Stimulated activated CD4-positive, alpha-beta T cell treated with anti-CD3 and anti-CD28 coated beads, Interleukin-1b, Interleukin-23, amount 100 ng/mL, for 1 hour (primary cell): ENCODE measurements around the gene ACSS2.

Source experiments
- DNase-seq, 2 donors: peaks; one replicate each; pipeline ENCODE4 v3.0.0-alpha.2; 2020; ENCODE audit warnings: low read depth in 2 of 2

The ACSS2 gene

DNA sequence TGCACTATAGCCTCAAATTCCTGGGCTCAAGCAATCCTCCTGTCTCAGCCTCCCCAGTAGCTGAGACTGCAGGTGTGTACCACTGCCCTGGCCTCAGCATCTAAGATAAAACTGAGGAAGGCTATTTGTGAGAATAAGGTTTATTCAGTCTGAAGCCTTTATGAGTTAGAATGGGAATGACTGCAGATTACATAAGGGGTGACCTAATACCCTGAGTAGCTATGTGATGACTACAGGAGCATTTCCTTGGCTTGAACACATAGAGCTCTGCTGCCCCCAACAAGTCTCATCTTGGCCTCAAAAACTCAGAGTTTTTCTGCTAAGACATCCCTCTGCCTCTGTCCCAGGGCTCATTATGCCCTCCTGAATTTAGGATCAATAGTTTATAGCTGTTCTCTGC is 71.6 kb downstream of the ACSS2 start:
- no peak for DNase-seq

DNA sequence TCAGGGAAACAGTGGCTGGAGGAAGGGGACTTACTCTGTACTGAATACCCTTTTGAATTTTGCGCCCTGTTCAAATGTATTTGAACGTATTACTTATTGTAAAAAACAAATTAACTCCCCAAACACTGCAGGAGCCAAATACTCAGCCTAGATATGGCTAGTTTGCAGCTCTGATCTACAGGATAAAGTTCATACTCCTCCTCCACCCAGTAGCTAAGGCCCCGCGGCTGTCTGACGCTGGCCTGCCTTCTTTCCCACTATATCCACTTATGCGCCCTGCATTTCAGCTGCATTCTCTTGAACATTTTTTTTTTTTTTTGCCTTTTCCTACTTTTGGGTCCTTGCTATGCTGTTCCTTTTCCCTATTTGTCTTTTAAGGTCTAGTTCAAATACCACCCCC is 72.7 kb downstream of the ACSS2 start:
- no peak for DNase-seq

GRCh38 chr20:34951252-34951651 is 74.8 kb downstream of the ACSS2 start:
- DNase-seq = no peak

DNA sequence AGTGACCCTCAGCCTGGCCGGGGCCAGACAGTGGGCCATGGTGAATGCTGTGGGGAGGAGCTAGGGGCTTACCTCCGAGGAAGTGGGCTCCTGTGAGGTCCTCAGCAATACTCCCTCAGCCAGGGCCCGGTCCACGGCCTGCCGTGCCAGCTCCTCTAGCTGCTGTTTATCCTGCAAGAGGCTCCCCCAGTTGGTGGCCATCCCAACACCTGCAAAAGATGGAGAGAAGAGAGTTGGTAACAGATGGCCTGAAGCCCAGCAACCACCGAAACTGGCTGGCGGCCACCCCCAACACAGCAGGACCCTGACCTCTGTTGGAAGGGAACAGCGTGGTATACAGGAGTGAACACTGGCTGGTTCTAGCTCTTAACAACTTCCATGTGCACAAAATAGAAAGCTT is 75.2 kb downstream of the ACSS2 start:
- DNase-seq = no peak

DNA sequence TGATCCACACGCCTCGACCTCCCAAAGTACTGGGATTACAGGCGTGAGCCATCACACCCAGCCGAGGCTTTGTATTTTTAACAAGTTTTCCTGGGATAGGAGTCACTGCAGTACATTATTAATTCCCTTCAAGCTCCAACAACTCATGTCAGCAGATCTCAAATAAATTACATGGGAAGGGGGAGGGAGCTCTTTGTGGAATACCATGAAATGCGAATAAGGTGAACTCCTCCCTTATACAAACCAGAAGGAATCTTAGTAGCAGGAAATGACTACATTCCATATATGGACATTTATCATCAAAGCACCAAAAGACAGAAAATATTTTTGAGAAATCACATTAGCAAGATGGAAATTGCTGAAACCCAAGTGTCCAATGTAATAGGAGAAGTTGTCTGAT is 76.3 kb downstream of the ACSS2 start:
- no peak for DNase-seq

DNA sequence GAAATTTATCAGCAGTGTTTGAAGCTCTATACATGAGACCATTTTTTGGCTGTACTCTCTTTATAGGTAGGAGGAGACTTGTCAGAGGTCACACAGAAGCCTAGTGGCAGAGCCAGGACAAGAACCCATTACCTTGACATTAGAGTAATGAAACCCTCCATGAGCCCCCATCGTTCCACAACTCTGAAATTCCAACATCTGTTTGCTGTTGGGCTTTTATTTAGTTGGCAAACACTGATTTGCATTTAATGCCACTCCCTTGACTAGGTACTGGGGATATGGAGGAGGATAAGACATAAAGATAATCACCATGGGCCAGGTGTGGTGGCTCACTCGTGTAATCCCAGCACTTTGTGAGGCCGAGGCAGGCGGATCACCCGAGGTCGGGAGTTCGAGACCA is 77.5 kb downstream of the ACSS2 start:
- DNase-seq = no peak

DNA sequence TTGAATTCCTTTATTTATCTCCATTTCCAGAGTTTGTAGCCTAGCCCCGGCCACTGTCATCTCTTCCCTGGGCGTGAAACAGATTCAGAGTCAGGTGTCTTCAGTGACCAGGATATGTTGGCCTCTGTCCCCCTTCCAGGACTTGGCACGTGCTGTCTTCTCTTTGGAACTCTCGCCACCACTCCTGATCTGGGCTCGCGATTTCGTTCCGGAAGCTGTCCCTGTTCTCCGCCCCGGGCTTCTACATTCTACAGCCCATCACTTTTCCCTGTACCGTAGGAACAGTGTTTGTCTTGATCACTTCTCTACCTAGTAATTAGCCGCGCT is 78.5 kb downstream of the ACSS2 start:
- DNase-seq = no peak

- peak; percentile 93 to 99 for DNase-seq
Measured at GRCh38 chr20:34955231-34956040, 79.0 kb downstream of the ACSS2 start, which contains the start of the genes GSS and MYH7B. GSS (minus strand) TSS chr20:34955806; CDS start chr20:34951852, 3,954 bp downstream. MYH7B (plus strand) TSS chr20:34955868; CDS start chr20:34978006, 22,138 bp downstream.

- no peak for DNase-seq
Measured at GRCh38 chr20:34956041-34956458, 79.6 kb downstream of the ACSS2 start.

DNA sequence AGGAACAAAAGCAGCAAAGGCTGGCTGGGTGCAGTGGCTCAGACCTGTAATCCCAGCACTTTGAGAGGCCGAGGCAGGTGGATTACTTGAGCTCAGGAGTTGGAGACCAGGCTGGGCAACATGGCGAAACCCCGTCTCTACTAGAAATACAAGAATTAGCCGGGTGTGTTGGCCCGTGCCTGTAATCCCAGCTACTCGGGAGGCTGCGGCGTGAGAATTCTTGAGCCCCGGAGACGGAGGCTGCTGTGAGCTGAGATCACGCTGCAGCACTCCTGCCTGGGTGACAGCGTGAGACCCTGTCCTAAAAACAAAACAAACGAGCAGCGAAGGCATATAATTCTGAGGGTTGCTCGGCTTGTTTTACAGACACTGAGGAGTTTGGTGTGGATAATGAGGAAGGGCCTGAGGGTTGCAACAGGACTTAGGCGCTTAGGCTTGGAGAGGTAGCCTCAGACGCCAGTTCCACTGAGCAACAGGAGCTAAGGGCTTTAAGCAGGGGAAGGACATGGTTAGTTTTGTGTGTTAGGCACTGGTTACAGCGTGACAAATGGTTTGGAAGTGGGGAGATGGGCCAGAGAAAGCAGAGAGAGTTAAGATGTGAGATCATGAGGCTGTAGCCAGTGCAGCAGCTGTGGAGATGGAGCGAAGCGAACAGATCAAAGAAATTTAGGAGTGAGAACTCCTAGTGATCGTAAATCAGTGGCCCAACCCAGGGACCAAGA is 80.5 kb downstream of the ACSS2 start:
- no peak for DNase-seq

- DNase-seq = no peak
Measured at GRCh38 chr20:34964486-34964885, 88.1 kb downstream of the ACSS2 start.

DNA sequence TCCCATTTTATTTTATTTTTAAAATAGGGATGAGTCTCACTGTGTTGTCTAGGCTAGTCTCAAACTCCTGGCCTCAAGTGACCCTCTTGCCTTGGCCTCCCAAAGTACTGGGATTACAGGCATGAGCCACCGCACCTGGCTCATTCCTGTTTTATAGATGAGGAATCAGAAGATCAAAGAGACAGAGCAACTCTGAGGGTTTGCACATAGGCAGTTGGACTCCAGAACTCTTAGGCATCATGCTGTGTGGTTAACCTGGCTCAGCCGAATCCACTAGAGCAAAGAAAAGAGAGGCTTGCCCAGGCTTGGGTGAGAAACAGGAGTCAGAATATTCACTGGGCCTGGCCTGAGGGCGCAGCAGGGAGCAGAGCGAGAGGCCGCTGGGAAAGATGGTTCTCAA is 88.6 kb downstream of the ACSS2 start:
- no peak for DNase-seq

- DNase-seq = no peak
Measured at GRCh38 chr20:34967421-34967820, 91.0 kb downstream of the ACSS2 start.

- no peak for DNase-seq
Measured at GRCh38 chr20:34968042-34968775, 91.8 kb downstream of the ACSS2 start.

GRCh38 chr20:34970193-34970840 is 93.9 kb downstream of the ACSS2 start:
- DNase-seq = no peak

DNA sequence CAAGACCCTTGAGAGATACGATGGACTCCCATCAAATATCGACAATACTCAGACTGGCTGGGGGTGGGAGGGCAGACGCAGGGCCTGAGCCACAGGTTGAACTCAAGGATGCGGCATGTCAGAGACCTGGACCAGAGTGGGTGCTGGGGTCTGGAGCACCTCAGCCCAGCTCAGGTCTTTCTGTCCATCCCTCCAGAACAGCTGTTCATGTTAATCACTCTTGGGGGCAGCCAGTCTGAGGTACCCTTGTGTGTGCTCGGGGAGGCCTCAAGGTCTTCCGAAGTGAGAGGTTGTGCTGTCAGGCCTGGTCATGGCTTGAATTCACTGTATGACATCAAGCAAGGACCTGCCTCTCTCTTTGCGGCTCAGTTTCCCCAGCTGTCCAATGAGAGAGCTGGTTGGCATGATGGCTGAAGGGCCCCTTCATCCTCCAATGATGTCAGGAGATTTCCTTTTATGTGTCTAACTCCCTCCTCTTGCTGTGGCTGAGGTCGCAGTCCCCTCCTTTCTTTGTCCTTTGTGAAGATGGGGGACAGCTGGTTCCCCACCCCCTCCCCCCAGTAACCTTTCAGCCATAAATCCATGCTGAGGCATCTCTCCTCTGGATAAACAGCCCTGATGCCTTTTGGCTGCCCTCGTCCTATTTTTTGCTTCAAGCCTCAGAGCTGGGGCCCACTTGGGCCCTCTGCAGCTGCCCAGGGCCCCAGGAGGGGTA is 94.6 kb downstream of the ACSS2 start:
- DNase-seq = no peak

GRCh38 chr20:34971561-34972235 is 95.3 kb downstream of the ACSS2 start:
- DNase-seq = no peak

- no peak for DNase-seq
Measured at GRCh38 chr20:34974246-34974645, 97.8 kb downstream of the ACSS2 start.

DNA sequence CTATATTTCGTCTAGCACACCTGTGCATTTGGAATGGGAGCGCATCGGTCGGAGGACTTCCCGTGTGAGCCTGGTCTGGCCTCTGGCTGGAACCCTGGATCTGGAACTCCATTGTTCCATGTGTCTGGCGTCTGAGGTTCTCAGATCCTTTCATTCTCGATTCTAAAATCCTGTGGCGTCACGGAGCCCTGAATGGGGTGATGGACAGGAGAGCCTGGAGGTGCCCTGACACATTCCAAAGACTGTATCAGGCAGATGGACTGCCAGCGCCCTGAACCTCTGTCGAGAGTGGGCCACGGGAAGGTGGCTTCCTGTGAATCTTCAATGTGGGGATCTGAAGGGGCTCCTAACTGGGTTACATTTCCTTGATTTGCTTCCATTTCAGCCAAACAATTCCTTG is 99.9 kb downstream of the ACSS2 start:
- DNase-seq = no peak
